HepG2 (cell line): ENCODE results near the gene PCDHGA7. TPM values are rescaled to one million over a fixed set of nuclear protein-coding genes. Genes with fewer than 3 reads are reported as not detected.
A peak's percentile ranks its signal among the peaks of the same experiment; 100 is the strongest.
"Not testable (repeated sequence)": the region's sequence is repeated elsewhere in the genome, so short reads cannot be mapped to it uniquely, and the experiment has no call there.

Experiments used
- ATAC-seq: fragments of 200-7000 bp; cut with Tn5 transposase; 3 replicates; pipeline ENCODE4 v1.9.1; 2020; ENCODE audit warnings: mild to moderate bottlenecking, moderate library complexity
- BruUV-seq: library from RNA; stranded (reverse); fragments of 400-500 nt; replicated peaks from 2 replicates; lab custom pipeline; 2021; lab: Mats Ljungman, UMichigan
- CTCF ChIA-PET: fragments of 300-600 bp; formaldehyde crosslinking; extraction: SDS; loops from one replicate; lab custom pipeline; 2021; ENCODE audit warnings: low total read pairs, inconsistent platforms, low intra/inter-chr PET ratio; lab: Yijun Ruan, JAX
- POLR2A ChIA-PET: fragments of 350-600 bp; sonication (Branson Sonifier 250); formaldehyde crosslinking; loops from one replicate; lab custom pipeline; 2020; ENCODE audit warnings: antibody characterized with exemption, inconsistent platforms; lab: Yijun Ruan, JAX
- DNase-seq: peaks from one replicate; pipeline ENCODE4 v3.0.0-alpha.2; 2015; ENCODE audit warnings: low spot score
- FAIRE-seq: peaks from 3 replicates; lab custom pipeline; 2011; peaks lifted over from hg19 to GRCh38; lab: Jason Lieb, UNC
- H2AFZ ChIP-seq: one replicate; pipeline ENCODE4 v1.6.1; 2011; ENCODE audit warnings: low read length, inconsistent platforms
- H3K27ac ChIP-seq: fragments of 300-600 bp; 3 replicates; pipeline ENCODE4 v1.8.0; 2011; ENCODE audit warnings: mixed run types, mild to moderate bottlenecking, mixed read lengths, low read length, inconsistent platforms; ENCODE audit not compliant: insufficient read depth; ENCODE audit errors: extremely low read length
- H3K27me3 ChIP-seq, 2 experiments: fragments of 200-600 bp in 1 of 2; 2 replicates in 1 of 2; 3 replicates in 1 of 2; pipeline versions ENCODE4 v1.6.0 to v1.8.0; 2011; ENCODE audit warnings: low read length in 2 of 2, mild to moderate bottlenecking in 2 of 2, moderate library complexity in 2 of 2, inconsistent platforms in 1 of 2; ENCODE audit not compliant: insufficient read depth in 2 of 2, control insufficient read depth in 1 of 2
- H3K36me3 ChIP-seq, 2 experiments: fragments of 200-600 bp in 1 of 2; replicated peaks in 1 of 2; 2 replicates in 1 of 2; 3 replicates in 1 of 2; pipeline versions ENCODE4 v1.5.1 to v1.8.0; 2011; ENCODE audit warnings: low read length in 2 of 2, inconsistent platforms in 1 of 2; ENCODE audit not compliant: insufficient read depth in 2 of 2, control insufficient read depth in 1 of 2
- H3K4me1 ChIP-seq: 2 replicates; pipeline ENCODE4 v1.5.1; 2012; ENCODE audit warnings: low read length, inconsistent platforms; ENCODE audit not compliant: insufficient read depth
- H3K4me2 ChIP-seq: 2 replicates; pipeline ENCODE4 v1.6.0; 2011; ENCODE audit warnings: low read depth, low read length, inconsistent platforms
- H3K4me3 ChIP-seq, 3 experiments: fragments of 200-600 bp in 1 of 3; sonication (generic), shearing (Covaris generic) in 1 of 3; replicated peaks in 1 of 3; 2 replicates each; pipeline ENCODE4 v1.5.1; 2011 to 2016; ENCODE audit warnings: low read length in 3 of 3, inconsistent platforms in 2 of 3, low read depth in 2 of 3, mild to moderate bottlenecking in 2 of 3, control low read depth in 1 of 3, mixed read lengths in 1 of 3; ENCODE audit not compliant: insufficient read depth in 1 of 3
- H3K79me2 ChIP-seq: one replicate; pipeline ENCODE4 v1.6.1; 2011; ENCODE audit warnings: low read length, inconsistent platforms; ENCODE audit not compliant: insufficient read depth
- H3K9ac ChIP-seq: 2 replicates; pipeline ENCODE4 v1.6.0; 2011; ENCODE audit warnings: mild to moderate bottlenecking, low read depth, low read length, inconsistent platforms; ENCODE audit not compliant: insufficient read depth
- H3K9me3 ChIP-seq: 2 replicates; pipeline ENCODE4 v1.5.1; 2012; ENCODE audit warnings: mild to moderate bottlenecking, low read length
- H4K20me1 ChIP-seq: 2 replicates; pipeline ENCODE4 v1.6.0; 2011; ENCODE audit warnings: inconsistent platforms, mild to moderate bottlenecking, low read length, moderate library complexity; ENCODE audit not compliant: insufficient read depth
- KDM2A ChIP-seq: sonication (generic); formaldehyde crosslinking; IDR thresholded peaks from 2 replicates; pipeline ENCODE4 v1.4.0; 2020; ENCODE audit warnings: low read depth, missing genetic modification reagents, borderline replicate concordance
- PHF8 ChIP-seq: sonication (generic); formaldehyde crosslinking; IDR thresholded peaks from 2 replicates; pipeline ENCODE4 v1.5.0; 2020; ENCODE audit warnings: missing genetic modification reagents
- RAD21 ChIP-seq: fragments of 450-650 bp; formaldehyde crosslinking; IDR thresholded peaks from 2 replicates; pipeline ENCODE4 v1.5.0; 2020; ENCODE audit warnings: mild to moderate bottlenecking
- STAG1 ChIP-seq: sonication (generic); formaldehyde crosslinking; IDR thresholded peaks from 2 replicates; pipeline ENCODE4 v1.4.0; 2020; ENCODE audit warnings: missing genetic modification reagents
- WGBS: methylation state at CpG from one replicate; pipeline ENCODE4 v1.1.6; 2017; ENCODE audit warnings: low lambda C conversion rate; 5-methylcytosine and 5-hydroxymethylcytosine counted together
- in situ Hi-C: cut with HindIII; loops from 2 replicates; pipeline ENCODE4 v1.10.0; 2017; ENCODE audit warnings: low pct_unique_long_range_greater_than_20kb; ENCODE audit not compliant: extremely low pct_ligation_motif_present
- intact Hi-C: fragments of 100-400 bp; cut with micrococcal nuclease; formaldehyde crosslinking; loops from one replicate; pipeline ENCODE4 v1.10.0; 2022; ENCODE audit not compliant: unreplicated experiment
- polyA plus RNA-seq, 8 experiments: library from polyadenylated mRNA; depleted of rRNA in 3 of 8; stranded (reverse) in 7 of 8; unstranded in 1 of 8; fragments of >200 nt; fragmentation: Illumina TruSeq in 4 of 8; extraction: Trizol in 4 of 8; gene quantifications; 2 replicates each; pipeline versions ENCODE4 v1.2.1 to v1.2.3, GENCODE V29; 2011 to 2016; ENCODE audit warnings: low read depth in 4 of 8, missing spikeins in 1 of 8, mixed read lengths in 1 of 8; ENCODE audit not compliant: insufficient read depth in 1 of 8
- total RNA-seq, 5 experiments: library from RNA; depleted of rRNA; stranded (reverse); fragments of >200 nt; fragmentation: Illumina TruSeq; extraction: Trizol; gene quantifications; 2 replicates each; pipeline ENCODE4 v1.2.3, GENCODE V29; 2016; ENCODE audit warnings: low read depth in 1 of 5
- TF ChIP-seq, protein P1 (sequence below): sonication (generic); formaldehyde crosslinking; IDR thresholded peaks from 2 replicates; pipeline ENCODE4 v1.4.0; 2020; ENCODE audit warnings: missing genetic modification reagents
- TF ChIP-seq, protein P2 (sequence below): sonication (generic); formaldehyde crosslinking; IDR thresholded peaks from 2 replicates; pipeline ENCODE4 v1.5.0; 2020; ENCODE audit warnings: mild to moderate bottlenecking, missing genetic modification reagents, moderate library complexity
- TF ChIP-seq, protein P3 (sequence below): sonication (generic); formaldehyde crosslinking; IDR thresholded peaks from 2 replicates; pipeline ENCODE4 v1.5.1; 2020; ENCODE audit warnings: mild to moderate bottlenecking, missing genetic modification reagents, moderate library complexity

PCDHGA7 gene
- total and polyA plus RNA-seq, 2 of the 13 experiments (the other 11 are each of a cell fraction or from before 2014, with no cell fraction given) = 0.11 to 0.31 TPM

DNA sequence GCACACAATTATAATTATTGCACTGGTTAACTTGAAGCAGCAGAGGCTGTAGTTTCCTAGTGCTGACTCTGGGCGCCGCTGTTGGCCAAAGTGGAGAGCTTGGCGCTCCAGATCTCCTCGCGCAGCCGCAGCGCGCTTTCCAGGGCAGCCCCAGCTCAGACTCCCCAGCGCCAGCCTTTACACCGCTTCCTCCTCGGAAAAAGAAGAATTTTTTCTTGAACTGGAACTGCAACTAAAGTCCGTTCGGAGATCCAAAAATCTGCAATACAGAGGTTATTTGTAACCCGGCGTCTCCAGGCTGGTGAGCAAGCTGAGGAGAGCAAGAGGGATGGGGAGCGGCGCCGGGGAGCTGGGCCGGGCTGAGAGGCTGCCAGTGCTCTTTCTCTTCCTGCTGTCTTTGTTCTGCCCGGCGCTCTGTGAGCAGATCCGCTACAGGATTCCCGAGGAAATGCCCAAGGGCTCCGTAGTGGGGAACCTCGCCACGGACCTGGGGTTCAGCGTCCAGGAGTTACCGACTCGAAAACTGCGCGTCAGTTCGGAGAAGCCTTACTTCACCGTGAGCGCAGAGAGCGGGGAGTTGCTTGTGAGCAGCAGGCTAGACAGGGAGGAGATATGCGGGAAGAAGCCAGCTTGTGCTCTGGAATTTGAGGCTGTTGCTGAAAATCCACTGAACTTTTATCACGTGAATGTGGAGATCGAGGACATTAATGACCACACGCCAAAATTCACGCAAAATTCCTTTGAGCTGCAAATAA lies 5.2 kb downstream of the PCDHGA7 start, which contains the start of gene PCDHGB4:
TSS of gene PCDHGB4 (plus strand) at position 142 of the 755 bp plus-strand sequence. CDS start at position 329, 187 bp downstream.
- H3K36me3 ChIP-seq, in situ Hi-C loops, H3K9ac ChIP-seq, H3K4me1 ChIP-seq, H3K27ac ChIP-seq, H2AFZ ChIP-seq, H3K79me2 ChIP-seq, H3K27me3 ChIP-seq, H4K20me1 ChIP-seq, intact Hi-C loops: not testable (repeated sequence)
- CTCF ChIA-PET = interaction anchor here (0.6 to 1.5 kb wide), 3 partner anchors 137 to 177 kb away, joined by 3 to 8 read pairs (median 3); no protein-coding TSS in a partner anchor
- H3K4me3 ChIP-seq = peak within 1 kb of the TSS in 2 of 3 experiments; percentile 39 to 50; a peak in 4 of 6 replicates
- POLR2A ChIA-PET = interaction anchor here (1.2 kb wide), 1 partner anchor 67 kb away, joined by 3 read pairs; the partner anchor contains the start of gene TAF7
- peak; percentile 96 for ATAC-seq
- TF ChIP-seq, protein P1, sequence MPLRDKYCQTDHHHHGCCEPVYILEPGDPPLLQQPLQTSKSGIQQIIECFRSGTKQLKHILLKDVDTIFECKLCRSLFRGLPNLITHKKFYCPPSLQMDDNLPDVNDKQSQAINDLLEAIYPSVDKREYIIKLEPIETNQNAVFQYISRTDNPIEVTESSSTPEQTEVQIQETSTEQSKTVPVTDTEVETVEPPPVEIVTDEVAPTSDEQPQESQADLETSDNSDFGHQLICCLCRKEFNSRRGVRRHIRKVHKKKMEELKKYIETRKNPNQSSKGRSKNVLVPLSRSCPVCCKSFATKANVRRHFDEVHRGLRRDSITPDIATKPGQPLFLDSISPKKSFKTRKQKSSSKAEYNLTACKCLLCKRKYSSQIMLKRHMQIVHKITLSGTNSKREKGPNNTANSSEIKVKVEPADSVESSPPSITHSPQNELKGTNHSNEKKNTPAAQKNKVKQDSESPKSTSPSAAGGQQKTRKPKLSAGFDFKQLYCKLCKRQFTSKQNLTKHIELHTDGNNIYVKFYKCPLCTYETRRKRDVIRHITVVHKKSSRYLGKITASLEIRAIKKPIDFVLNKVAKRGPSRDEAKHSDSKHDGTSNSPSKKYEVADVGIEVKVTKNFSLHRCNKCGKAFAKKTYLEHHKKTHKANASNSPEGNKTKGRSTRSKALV = peak; percentile 46; the same call in 1 of the 2 replicates
- TF ChIP-seq STAG1 (peak; percentile 64), RAD21 (CRISPR knock-in tag) (peak; percentile 59), PHF8 (CRISPR knock-in tag) (0 out of 2 replicates have a peak, but pooled peaks have one; percentile 19), KDM2A (CRISPR knock-in tag) (peak; percentile 31; the same call in 1 of the 2 replicates)
- TF ChIP-seq, protein P2, sequence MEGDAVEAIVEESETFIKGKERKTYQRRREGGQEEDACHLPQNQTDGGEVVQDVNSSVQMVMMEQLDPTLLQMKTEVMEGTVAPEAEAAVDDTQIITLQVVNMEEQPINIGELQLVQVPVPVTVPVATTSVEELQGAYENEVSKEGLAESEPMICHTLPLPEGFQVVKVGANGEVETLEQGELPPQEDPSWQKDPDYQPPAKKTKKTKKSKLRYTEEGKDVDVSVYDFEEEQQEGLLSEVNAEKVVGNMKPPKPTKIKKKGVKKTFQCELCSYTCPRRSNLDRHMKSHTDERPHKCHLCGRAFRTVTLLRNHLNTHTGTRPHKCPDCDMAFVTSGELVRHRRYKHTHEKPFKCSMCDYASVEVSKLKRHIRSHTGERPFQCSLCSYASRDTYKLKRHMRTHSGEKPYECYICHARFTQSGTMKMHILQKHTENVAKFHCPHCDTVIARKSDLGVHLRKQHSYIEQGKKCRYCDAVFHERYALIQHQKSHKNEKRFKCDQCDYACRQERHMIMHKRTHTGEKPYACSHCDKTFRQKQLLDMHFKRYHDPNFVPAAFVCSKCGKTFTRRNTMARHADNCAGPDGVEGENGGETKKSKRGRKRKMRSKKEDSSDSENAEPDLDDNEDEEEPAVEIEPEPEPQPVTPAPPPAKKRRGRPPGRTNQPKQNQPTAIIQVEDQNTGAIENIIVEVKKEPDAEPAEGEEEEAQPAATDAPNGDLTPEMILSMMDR = peak; percentile 66
- TF ChIP-seq, protein P3, sequence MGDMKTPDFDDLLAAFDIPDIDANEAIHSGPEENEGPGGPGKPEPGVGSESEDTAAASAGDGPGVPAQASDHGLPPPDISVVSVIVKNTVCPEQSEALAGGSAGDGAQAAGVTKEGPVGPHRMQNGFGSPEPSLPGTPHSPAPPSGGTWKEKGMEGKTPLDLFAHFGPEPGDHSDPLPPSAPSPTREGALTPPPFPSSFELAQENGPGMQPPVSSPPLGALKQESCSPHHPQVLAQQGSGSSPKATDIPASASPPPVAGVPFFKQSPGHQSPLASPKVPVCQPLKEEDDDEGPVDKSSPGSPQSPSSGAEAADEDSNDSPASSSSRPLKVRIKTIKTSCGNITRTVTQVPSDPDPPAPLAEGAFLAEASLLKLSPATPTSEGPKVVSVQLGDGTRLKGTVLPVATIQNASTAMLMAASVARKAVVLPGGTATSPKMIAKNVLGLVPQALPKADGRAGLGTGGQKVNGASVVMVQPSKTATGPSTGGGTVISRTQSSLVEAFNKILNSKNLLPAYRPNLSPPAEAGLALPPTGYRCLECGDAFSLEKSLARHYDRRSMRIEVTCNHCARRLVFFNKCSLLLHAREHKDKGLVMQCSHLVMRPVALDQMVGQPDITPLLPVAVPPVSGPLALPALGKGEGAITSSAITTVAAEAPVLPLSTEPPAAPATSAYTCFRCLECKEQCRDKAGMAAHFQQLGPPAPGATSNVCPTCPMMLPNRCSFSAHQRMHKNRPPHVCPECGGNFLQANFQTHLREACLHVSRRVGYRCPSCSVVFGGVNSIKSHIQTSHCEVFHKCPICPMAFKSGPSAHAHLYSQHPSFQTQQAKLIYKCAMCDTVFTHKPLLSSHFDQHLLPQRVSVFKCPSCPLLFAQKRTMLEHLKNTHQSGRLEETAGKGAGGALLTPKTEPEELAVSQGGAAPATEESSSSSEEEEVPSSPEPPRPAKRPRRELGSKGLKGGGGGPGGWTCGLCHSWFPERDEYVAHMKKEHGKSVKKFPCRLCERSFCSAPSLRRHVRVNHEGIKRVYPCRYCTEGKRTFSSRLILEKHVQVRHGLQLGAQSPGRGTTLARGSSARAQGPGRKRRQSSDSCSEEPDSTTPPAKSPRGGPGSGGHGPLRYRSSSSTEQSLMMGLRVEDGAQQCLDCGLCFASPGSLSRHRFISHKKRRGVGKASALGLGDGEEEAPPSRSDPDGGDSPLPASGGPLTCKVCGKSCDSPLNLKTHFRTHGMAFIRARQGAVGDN = peak; percentile 3; the same call in 1 of the 2 replicates
- DNase-seq = peak; percentile 16
- WGBS = 46% methylated on average over 18 of the region's 40 CpGs
- peaks cover 18% of the 10 kb centered on the region for H3K9me3 ChIP-seq
- FAIRE-seq = peak; percentile 44
- peak within 1 kb of the TSS; percentile 51 for H3K4me2 ChIP-seq
- BruUV-seq = TSS peak; percentile 47
